ENCODE results near the gene DOK6.

Gene DOK6

GRCh38 chr18:69871363-69871762 lies 470.7 kb downstream of the DOK6 start:
- TF ChIP-seq, protein P1, sequence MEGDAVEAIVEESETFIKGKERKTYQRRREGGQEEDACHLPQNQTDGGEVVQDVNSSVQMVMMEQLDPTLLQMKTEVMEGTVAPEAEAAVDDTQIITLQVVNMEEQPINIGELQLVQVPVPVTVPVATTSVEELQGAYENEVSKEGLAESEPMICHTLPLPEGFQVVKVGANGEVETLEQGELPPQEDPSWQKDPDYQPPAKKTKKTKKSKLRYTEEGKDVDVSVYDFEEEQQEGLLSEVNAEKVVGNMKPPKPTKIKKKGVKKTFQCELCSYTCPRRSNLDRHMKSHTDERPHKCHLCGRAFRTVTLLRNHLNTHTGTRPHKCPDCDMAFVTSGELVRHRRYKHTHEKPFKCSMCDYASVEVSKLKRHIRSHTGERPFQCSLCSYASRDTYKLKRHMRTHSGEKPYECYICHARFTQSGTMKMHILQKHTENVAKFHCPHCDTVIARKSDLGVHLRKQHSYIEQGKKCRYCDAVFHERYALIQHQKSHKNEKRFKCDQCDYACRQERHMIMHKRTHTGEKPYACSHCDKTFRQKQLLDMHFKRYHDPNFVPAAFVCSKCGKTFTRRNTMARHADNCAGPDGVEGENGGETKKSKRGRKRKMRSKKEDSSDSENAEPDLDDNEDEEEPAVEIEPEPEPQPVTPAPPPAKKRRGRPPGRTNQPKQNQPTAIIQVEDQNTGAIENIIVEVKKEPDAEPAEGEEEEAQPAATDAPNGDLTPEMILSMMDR (IDR thresholded peaks at IDR 0.05), result no peak

- TF ChIP-seq, protein P1 (IDR thresholded peaks at IDR 0.05), result no peak
Measured at GRCh38 chr18:69872661-69873060, 472.0 kb downstream of the DOK6 start.

- TF ChIP-seq, protein P1 (IDR thresholded peaks at IDR 0.05), result no peak
Measured at GRCh38 chr18:69874058-69874457, 473.4 kb downstream of the DOK6 start.

GRCh38 chr18:69876490-69876889 lies 475.8 kb downstream of the DOK6 start:
- TF ChIP-seq, protein P1 (IDR thresholded peaks at IDR 0.05), result no peak

- TF ChIP-seq, protein P1 (IDR thresholded peaks at IDR 0.05), result no peak
Measured at GRCh38 chr18:69878213-69878933, 477.7 kb downstream of the DOK6 start.

DNA sequence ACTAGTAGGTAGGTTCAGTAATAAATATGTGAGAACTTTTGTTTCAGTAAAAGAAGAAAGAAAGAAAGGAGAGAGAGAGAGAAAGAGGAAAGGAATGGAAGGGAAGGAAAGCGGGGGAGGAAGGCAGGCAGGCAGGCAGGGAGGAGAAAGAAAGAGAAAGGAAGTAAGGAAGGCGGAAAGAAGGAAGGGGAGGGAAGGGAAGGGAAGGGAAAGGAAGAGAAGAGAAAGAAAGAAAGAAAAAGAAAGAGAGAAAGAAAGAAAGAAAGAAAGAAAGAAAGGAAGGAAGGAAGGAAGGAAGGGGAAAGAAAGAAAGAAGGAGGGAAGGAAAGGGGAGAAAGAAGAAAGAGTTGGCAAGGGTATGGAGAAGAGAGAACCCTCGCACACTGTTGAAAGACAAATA lies 479.4 kb downstream of the DOK6 start:
- TF ChIP-seq, protein P1 (IDR thresholded peaks at IDR 0.05), result no peak

DNA sequence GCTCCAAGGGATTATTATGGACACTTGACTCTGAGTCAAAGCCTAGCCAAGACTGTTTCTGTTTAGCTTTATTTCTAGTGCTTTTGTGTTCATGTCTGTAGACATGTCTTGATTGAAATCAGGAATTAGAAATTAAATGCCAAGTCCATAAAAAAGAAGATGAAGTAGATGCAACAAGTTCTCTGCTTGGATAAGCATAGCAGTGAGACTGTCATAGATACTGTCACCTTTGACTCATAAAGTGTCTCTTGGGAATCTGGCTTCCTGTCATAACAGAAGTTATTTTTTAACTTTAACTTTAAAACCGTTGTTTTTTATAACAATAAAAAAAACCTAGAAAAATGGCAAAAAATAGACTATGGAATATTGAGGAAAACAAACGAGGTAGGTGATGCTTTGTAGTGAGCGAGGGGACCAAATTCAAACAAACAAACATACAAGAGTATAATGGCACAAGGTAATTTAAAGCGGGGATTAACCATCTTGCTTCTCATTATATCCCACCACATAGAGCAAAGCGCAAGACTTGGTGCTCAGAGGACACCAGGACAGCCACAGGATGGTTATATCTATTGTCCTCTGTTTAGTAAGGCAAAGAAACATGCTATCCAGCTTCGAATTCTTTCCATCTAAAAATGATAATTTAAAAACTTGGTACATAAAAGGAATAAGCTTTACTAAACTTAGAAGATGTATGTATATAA lies 482.4 kb downstream of the DOK6 start:
- TF ChIP-seq, protein P1 (IDR thresholded peaks at IDR 0.05), result no peak

Data from LNCAP (cell line).